ENCODE results near the gene IST1.
A peak's percentile ranks its signal among the peaks of the same experiment; 100 is the strongest.

The IST1 gene

GRCh38 chr16:71956486-71956885 lies 61.2 kb downstream of the IST1 start:
- no peak for TF ChIP-seq CTCF (IDR thresholded peaks at IDR 0.05)

- TF ChIP-seq CTCF (IDR thresholded peaks at IDR 0.05), result peak; percentile 87
Measured at GRCh38 chr16:71961066-71962039, 66.0 kb downstream of the IST1 start.

- TF ChIP-seq CTCF (IDR thresholded peaks at IDR 0.05), result no peak
Measured at GRCh38 chr16:71963125-71963875, 68.0 kb downstream of the IST1 start.

GRCh38 chr16:71965223-71965622 lies 69.9 kb downstream of the IST1 start:
- TF ChIP-seq CTCF (IDR thresholded peaks at IDR 0.05), result no peak

GRCh38 chr16:71966932-71967331 lies 71.6 kb downstream of the IST1 start:
- no peak for TF ChIP-seq CTCF (IDR thresholded peaks at IDR 0.05)

GRCh38 chr16:71969353-71969752 lies 74.0 kb downstream of the IST1 start:
- TF ChIP-seq CTCF (IDR thresholded peaks at IDR 0.05), result no peak

- no peak for TF ChIP-seq CTCF (IDR thresholded peaks at IDR 0.05)
Measured at GRCh38 chr16:71971571-71971970, 76.2 kb downstream of the IST1 start.
